ENCODE data around the gene SIGMAR1. TPM values are rescaled to one million over a fixed set of nuclear protein-coding genes. Genes with fewer than 3 reads are reported as not detected.

Gene SIGMAR1
- total RNA-seq, 1 experiment from 2014 or later, result 78.2 TPM

DNA sequence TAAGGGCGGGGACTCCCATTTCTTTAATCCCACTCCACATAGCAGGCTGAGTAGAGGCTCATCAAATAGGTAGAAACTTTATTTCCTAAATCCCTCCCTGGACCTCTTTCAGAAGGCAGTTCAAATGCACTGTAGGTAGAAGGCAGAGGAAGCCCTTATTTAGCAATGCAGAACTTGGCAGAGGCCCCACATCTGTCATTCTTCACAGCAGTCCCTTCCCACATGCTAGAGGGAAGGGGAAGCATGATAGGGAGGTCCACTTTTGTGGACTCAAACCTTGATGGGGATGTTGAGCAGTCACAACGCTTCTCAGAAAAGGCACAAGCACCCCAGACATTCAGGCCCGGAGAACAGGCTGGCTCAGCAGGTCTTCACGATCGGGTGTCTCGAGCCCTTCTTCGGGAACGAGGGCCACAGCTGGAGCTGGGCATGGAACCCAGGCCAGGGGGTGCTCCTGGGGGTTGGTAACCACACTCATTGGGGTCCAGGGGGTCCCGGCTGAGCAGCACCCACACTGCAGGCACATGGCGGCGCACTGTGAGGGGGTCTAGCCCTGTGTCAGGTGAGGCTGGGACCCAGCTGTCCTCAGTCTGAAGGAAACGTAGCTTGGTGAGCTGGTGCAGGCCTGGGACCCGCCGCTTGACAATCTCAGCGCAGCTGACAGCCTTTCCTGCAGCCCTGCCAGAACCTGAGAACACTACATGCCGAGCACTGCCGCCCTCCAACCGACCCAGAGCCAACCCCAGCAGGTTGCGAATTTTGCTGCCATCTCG is 27.0 kb downstream of the SIGMAR1 start:
- H3K9ac ChIP-seq (ENCODE audit: low read length), result peak overlapping the region; percentile 99
- H3K9me3 ChIP-seq (ENCODE audit: low read length), result no peaks in the 10 kb centered on the region
- peak overlapping the region; percentile 95 for H3K4me2 ChIP-seq (ENCODE audit: low read depth, low read length, poor library complexity, severe bottlenecking)
- H3K79me2 ChIP-seq (ENCODE audit: low read length), result peaks cover 12% of the 10 kb centered on the region
- no peaks in the 10 kb centered on the region for H4K20me1 ChIP-seq (ENCODE audit: insufficient read depth, low read depth, low read length)
- H2AFZ ChIP-seq (ENCODE audit: low read length), result no peak overlapping the region
- no peak overlapping the region for H3K27ac ChIP-seq (ENCODE audit: low read length)
- peak overlapping the region; percentile 100 for H3K4me3 ChIP-seq (ENCODE audit: low read length)
- no peaks in the 10 kb centered on the region for H3K27me3 ChIP-seq (ENCODE audit: low read length)
- H3K36me3 ChIP-seq (ENCODE audit: insufficient read depth, low read length), result no peaks in the 10 kb centered on the region
- H3K4me1 ChIP-seq (ENCODE audit: low read length), result peaks cover 24% of the 10 kb centered on the region
- no peaks in the 10 kb centered on the region for H3K9me2 ChIP-seq (replicated peaks; ENCODE audit: insufficient read depth, low read length)
- DNase-seq, result peak; percentile 41

GRCh38 chr9:34607331-34607730 is 30.3 kb downstream of the SIGMAR1 start:
- Histone ChIP-seq H3K9ac (ENCODE audit: low read length) (no peak overlapping the region), H3K27me3 (ENCODE audit: low read length) (no peaks in the 10 kb centered on the region), H3K4me2 (ENCODE audit: low read depth, low read length, poor library complexity, severe bottlenecking) (no peak overlapping the region), H3K4me1 (ENCODE audit: low read length) (peaks cover 21% of the 10 kb centered on the region), H2AFZ (ENCODE audit: low read length) (no peak overlapping the region), H3K36me3 (ENCODE audit: insufficient read depth, low read length) (no peaks in the 10 kb centered on the region), H3K79me2 (ENCODE audit: low read length) (peaks cover 12% of the 10 kb centered on the region), H3K9me2 (replicated peaks; ENCODE audit: insufficient read depth, low read length) (no peaks in the 10 kb centered on the region), H3K9me3 (ENCODE audit: low read length) (no peaks in the 10 kb centered on the region), H3K27ac (ENCODE audit: low read length) (no peak overlapping the region), H4K20me1 (ENCODE audit: insufficient read depth, low read depth, low read length) (no peaks in the 10 kb centered on the region), H3K4me3 (ENCODE audit: low read length) (no peak overlapping the region)
- no peak for DNase-seq

- Histone ChIP-seq H3K27me3 (ENCODE audit: low read length) (no peaks in the 10 kb centered on the region), H3K4me1 (ENCODE audit: low read length) (peaks cover 23% of the 10 kb centered on the region), H3K79me2 (ENCODE audit: low read length) (peaks cover 12% of the 10 kb centered on the region), H3K27ac (ENCODE audit: low read length) (no peak overlapping the region), H2AFZ (ENCODE audit: low read length) (no peak overlapping the region), H3K4me2 (ENCODE audit: low read depth, low read length, poor library complexity, severe bottlenecking) (no peak overlapping the region), H3K9me3 (ENCODE audit: low read length) (no peaks in the 10 kb centered on the region), H3K9ac (ENCODE audit: low read length) (no peak overlapping the region), H3K36me3 (ENCODE audit: insufficient read depth, low read length) (no peaks in the 10 kb centered on the region), H3K4me3 (ENCODE audit: low read length) (no peak overlapping the region), H3K9me2 (replicated peaks; ENCODE audit: insufficient read depth, low read length) (no peaks in the 10 kb centered on the region), H4K20me1 (ENCODE audit: insufficient read depth, low read depth, low read length) (no peaks in the 10 kb centered on the region)
- no peak for DNase-seq
Measured at GRCh38 chr9:34606905-34607304, 30.7 kb downstream of the SIGMAR1 start.

- H4K20me1 ChIP-seq (ENCODE audit: insufficient read depth, low read depth, low read length), result no peaks in the 10 kb centered on the region
- no peaks in the 10 kb centered on the region for H3K9me3 ChIP-seq (ENCODE audit: low read length)
- H3K9me2 ChIP-seq (replicated peaks; ENCODE audit: insufficient read depth, low read length), result no peaks in the 10 kb centered on the region
- no peak overlapping the region for H3K4me3 ChIP-seq (ENCODE audit: low read length)
- no peak overlapping the region for H3K9ac ChIP-seq (ENCODE audit: low read length)
- no peaks in the 10 kb centered on the region for H3K27me3 ChIP-seq (ENCODE audit: low read length)
- no peak overlapping the region for H2AFZ ChIP-seq (ENCODE audit: low read length)
- peaks cover 5% of the 10 kb centered on the region for H3K79me2 ChIP-seq (ENCODE audit: low read length)
- no peak overlapping the region for H3K4me2 ChIP-seq (ENCODE audit: low read depth, low read length, poor library complexity, severe bottlenecking)
- DNase-seq, result no peak
- peaks cover 28% of the 10 kb centered on the region for H3K4me1 ChIP-seq (ENCODE audit: low read length)
- no peaks in the 10 kb centered on the region for H3K36me3 ChIP-seq (ENCODE audit: insufficient read depth, low read length)
- H3K27ac ChIP-seq (ENCODE audit: low read length), result no peak overlapping the region
Measured at GRCh38 chr9:34606190-34606589, 31.4 kb downstream of the SIGMAR1 start.

DNA sequence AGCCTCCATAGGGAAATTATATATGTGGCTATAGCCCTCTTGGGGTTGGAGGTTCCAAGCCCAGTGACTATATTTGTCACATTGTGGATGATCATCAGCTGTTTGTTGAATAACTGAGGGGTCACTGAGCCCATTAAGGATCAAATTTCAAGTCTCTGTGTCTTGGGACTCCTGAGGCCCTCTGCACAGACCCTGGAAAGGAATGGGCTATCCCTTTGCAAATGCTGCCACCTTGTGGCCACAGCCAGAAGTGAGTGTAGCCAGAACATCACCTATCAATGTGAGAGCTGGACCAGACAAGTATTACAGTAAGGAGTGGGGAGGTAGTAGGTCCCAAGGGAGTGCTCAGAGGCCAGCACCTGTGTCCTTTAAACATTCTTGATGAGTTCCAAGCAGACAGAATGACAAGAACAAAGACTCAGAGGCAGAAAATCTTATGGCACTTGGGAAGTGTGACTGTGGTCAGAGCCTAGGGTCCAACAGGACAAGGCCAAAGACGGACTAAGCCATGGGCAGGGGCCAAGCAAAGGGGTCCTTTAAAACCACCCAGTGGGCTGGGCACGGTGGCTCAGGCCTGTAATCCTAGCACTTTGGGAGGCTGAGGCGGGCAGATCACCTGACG is 33.9 kb downstream of the SIGMAR1 start:
- Histone ChIP-seq H3K4me2 (ENCODE audit: low read depth, low read length, poor library complexity, severe bottlenecking) (no peak overlapping the region), H3K4me1 (ENCODE audit: low read length) (peaks cover 21% of the 10 kb centered on the region), H3K4me3 (ENCODE audit: low read length) (no peak overlapping the region), H3K27ac (ENCODE audit: low read length) (no peak overlapping the region), H3K27me3 (ENCODE audit: low read length) (no peaks in the 10 kb centered on the region), H3K79me2 (ENCODE audit: low read length) (no peaks in the 10 kb centered on the region), H3K9me3 (ENCODE audit: low read length) (no peaks in the 10 kb centered on the region), H3K36me3 (ENCODE audit: insufficient read depth, low read length) (no peaks in the 10 kb centered on the region), H3K9ac (ENCODE audit: low read length) (no peak overlapping the region), H3K9me2 (replicated peaks; ENCODE audit: insufficient read depth, low read length) (no peaks in the 10 kb centered on the region), H2AFZ (ENCODE audit: low read length) (no peak overlapping the region), H4K20me1 (ENCODE audit: insufficient read depth, low read depth, low read length) (no peaks in the 10 kb centered on the region)
- peak; percentile 93 for DNase-seq

DNA sequence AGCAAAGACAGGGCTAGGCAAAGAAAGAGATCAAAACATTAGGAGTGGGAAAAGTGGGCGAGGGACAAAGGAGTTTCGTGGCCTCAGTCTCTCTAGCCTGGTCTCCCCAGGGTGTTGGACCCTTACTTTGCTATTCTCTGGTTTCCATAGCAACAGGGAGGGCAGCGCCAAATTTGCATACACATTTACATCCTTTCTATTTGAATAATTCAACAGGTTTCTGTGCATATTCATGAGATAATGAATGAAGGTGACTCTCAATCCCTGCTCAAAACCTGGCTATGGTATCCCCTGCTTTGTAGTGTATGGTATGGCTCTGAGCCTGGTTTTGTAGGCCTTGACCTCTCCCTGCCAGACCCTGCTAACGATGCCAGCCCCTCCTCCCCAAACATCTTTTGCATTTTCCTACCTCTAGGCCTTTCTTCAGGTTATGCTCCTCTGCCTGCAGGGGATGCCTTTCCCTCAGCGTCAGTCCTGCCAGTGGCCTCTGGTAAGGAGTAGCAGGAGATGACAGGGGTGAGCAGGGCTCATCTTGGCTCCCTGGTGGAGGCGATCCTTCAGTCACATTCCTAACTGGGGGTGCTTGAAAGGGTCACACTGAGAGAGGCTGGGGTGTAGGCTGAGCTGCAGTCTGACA is 35.5 kb downstream of the SIGMAR1 start:
- Histone ChIP-seq H3K79me2 (ENCODE audit: low read length) (no peaks in the 10 kb centered on the region), H3K4me3 (ENCODE audit: low read length) (no peak overlapping the region), H3K4me2 (ENCODE audit: low read depth, low read length, poor library complexity, severe bottlenecking) (peak overlapping the region; percentile 25), H4K20me1 (ENCODE audit: insufficient read depth, low read depth, low read length) (no peaks in the 10 kb centered on the region), H3K9me3 (ENCODE audit: low read length) (no peaks in the 10 kb centered on the region), H3K36me3 (ENCODE audit: insufficient read depth, low read length) (no peaks in the 10 kb centered on the region), H2AFZ (ENCODE audit: low read length) (no peak overlapping the region), H3K9ac (ENCODE audit: low read length) (0 out of 2 replicates have a peak overlapping the region, but pooled peaks have one; percentile 13), H3K4me1 (ENCODE audit: low read length) (peaks cover 21% of the 10 kb centered on the region), H3K27ac (ENCODE audit: low read length) (no peak overlapping the region), H3K27me3 (ENCODE audit: low read length) (no peaks in the 10 kb centered on the region), H3K9me2 (replicated peaks; ENCODE audit: insufficient read depth, low read length) (no peaks in the 10 kb centered on the region)
- DNase-seq, result peak; percentile 69

GRCh38 chr9:34600908-34601307 is 36.7 kb downstream of the SIGMAR1 start:
- Histone ChIP-seq H3K27ac (ENCODE audit: low read length) (no peak overlapping the region), H3K4me3 (ENCODE audit: low read length) (no peak overlapping the region), H3K9ac (ENCODE audit: low read length) (no peak overlapping the region), H3K27me3 (ENCODE audit: low read length) (no peaks in the 10 kb centered on the region), H3K9me2 (replicated peaks; ENCODE audit: insufficient read depth, low read length) (no peaks in the 10 kb centered on the region), H4K20me1 (ENCODE audit: insufficient read depth, low read depth, low read length) (no peaks in the 10 kb centered on the region), H3K4me1 (ENCODE audit: low read length) (peaks cover 21% of the 10 kb centered on the region), H3K36me3 (ENCODE audit: insufficient read depth, low read length) (no peaks in the 10 kb centered on the region), H3K9me3 (ENCODE audit: low read length) (no peaks in the 10 kb centered on the region), H3K4me2 (ENCODE audit: low read depth, low read length, poor library complexity, severe bottlenecking) (no peak overlapping the region), H2AFZ (ENCODE audit: low read length) (no peak overlapping the region), H3K79me2 (ENCODE audit: low read length) (no peaks in the 10 kb centered on the region)
- DNase-seq, result no peak

DNA sequence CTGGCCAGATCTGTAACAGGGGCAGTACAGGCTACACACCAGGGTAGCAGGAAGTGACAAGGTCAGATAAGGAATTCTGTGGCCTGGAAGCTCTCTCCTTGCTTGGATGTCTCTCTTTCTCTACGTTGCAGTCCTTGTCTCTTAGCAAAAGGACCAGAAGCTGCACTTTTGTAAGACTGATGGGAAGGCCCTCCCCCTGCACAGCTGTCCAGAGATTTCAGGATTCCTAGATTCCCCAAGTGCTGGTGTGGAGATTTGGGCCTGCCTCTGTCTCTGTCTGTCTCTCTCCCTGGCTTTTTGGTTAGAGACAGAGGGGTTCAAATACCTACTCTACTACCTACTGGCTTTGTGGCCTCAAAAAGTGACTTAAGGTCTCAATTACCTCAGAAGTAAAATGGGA is 38.0 kb downstream of the SIGMAR1 start:
- no peak for DNase-seq

More for the DNA sequence above, 38.0 kb downstream of the SIGMAR1 start:
- Histone ChIP-seq H3K4me3 (ENCODE audit: low read length) (no peak overlapping the region), H3K9ac (ENCODE audit: low read length) (no peak overlapping the region), H3K27me3 (ENCODE audit: low read length) (no peaks in the 10 kb centered on the region), H3K4me1 (ENCODE audit: low read length) (peaks cover 21% of the 10 kb centered on the region), H4K20me1 (ENCODE audit: insufficient read depth, low read depth, low read length) (no peaks in the 10 kb centered on the region), H3K27ac (ENCODE audit: low read length) (no peak overlapping the region), H3K9me2 (replicated peaks; ENCODE audit: insufficient read depth, low read length) (no peaks in the 10 kb centered on the region), H3K9me3 (ENCODE audit: low read length) (no peaks in the 10 kb centered on the region), H3K79me2 (ENCODE audit: low read length) (no peaks in the 10 kb centered on the region), H3K4me2 (ENCODE audit: low read depth, low read length, poor library complexity, severe bottlenecking) (no peak overlapping the region), H2AFZ (ENCODE audit: low read length) (no peak overlapping the region), H3K36me3 (ENCODE audit: insufficient read depth, low read length) (no peaks in the 10 kb centered on the region)

Data from Karpas-422 (cell line).